ENCODE results near the gene PCDH9.

- TF ChIP-seq, protein P1, sequence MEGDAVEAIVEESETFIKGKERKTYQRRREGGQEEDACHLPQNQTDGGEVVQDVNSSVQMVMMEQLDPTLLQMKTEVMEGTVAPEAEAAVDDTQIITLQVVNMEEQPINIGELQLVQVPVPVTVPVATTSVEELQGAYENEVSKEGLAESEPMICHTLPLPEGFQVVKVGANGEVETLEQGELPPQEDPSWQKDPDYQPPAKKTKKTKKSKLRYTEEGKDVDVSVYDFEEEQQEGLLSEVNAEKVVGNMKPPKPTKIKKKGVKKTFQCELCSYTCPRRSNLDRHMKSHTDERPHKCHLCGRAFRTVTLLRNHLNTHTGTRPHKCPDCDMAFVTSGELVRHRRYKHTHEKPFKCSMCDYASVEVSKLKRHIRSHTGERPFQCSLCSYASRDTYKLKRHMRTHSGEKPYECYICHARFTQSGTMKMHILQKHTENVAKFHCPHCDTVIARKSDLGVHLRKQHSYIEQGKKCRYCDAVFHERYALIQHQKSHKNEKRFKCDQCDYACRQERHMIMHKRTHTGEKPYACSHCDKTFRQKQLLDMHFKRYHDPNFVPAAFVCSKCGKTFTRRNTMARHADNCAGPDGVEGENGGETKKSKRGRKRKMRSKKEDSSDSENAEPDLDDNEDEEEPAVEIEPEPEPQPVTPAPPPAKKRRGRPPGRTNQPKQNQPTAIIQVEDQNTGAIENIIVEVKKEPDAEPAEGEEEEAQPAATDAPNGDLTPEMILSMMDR (conservative IDR thresholded peaks at IDR 0.05; ENCODE audit: low read length): no peak
- TF ChIP-seq EZH2phosphoT487 (IDR thresholded peaks at IDR 0.05; ENCODE audit: borderline replicate concordance): no peak
Observed at GRCh38 chr13:66530686-66531085, 699.5 kb downstream of the PCDH9 start.

Measured in Loucy (cell line).